SK-N-SH (cell line): ENCODE results near the gene TMEM221. TPM values are rescaled to one million over a fixed set of nuclear protein-coding genes. Genes with fewer than 3 reads are reported as not detected.

Source experiments
- CTCF ChIA-PET: fragments of 300-600, 350-600 bp; formaldehyde crosslinking; extraction: SDS; loops from one replicate; lab custom pipeline; 2021; lab: Yijun Ruan, JAX
- POLR2A ChIA-PET: fragments of 350-600 bp; sonication (Branson Sonifier 250); formaldehyde crosslinking; extraction: SDS; loops from one replicate; lab custom pipeline; 2020; ENCODE audit warnings: antibody characterized with exemption, inconsistent platforms; lab: Yijun Ruan, JAX
- DNase-seq: peaks from one replicate; pipeline ENCODE4 v3.0.0; 2012
- H2AFZ ChIP-seq: fragments of 200-600 bp; sonication (generic); 2 replicates; pipeline ENCODE4 v1.8.1; 2016; ENCODE audit warnings: antibody characterized with exemption, mild to moderate bottlenecking, low read depth
- H3F3A ChIP-seq: fragments of 200-600 bp; sonication (generic); replicated peaks from 2 replicates; pipeline ENCODE3; 2016; ENCODE audit warnings: antibody characterized with exemption, mild to moderate bottlenecking; ENCODE audit not compliant: insufficient read depth
- H3K27ac ChIP-seq, 2 experiments: fragments of 200-500 bp in 1 of 2; fragments of 200-600 bp in 1 of 2; sonication (Bioruptor generic) in 1 of 2; sonication (generic), shearing (Covaris generic) in 1 of 2; 2 replicates each; pipeline versions ENCODE4 v1.5.1 to v1.6.1; 2014 to 2016; ENCODE audit warnings: low read depth in 2 of 2, inconsistent platforms in 1 of 2, low read length in 1 of 2, mild to moderate bottlenecking in 1 of 2, mixed read lengths in 1 of 2
- H3K27me3 ChIP-seq: fragments of 200-600 bp; sonication (generic), shearing (Covaris generic); 2 replicates; pipeline ENCODE4 v1.6.1; 2016; ENCODE audit warnings: mixed run types; ENCODE audit not compliant: insufficient read depth
- H3K36me3 ChIP-seq, 2 experiments: fragments of 200-500 bp in 1 of 2; fragments of 200-600 bp in 1 of 2; sonication (Bioruptor generic) in 1 of 2; sonication (generic) in 1 of 2; replicated peaks in 1 of 2; 2 replicates each; pipeline versions ENCODE3 to v1.5.1; 2014 to 2016; ENCODE audit warnings: low read length in 1 of 2, mild to moderate bottlenecking in 1 of 2; ENCODE audit not compliant: insufficient read depth in 2 of 2, control insufficient read depth in 1 of 2
- H3K4me1 ChIP-seq, 2 experiments: fragments of 200-500 bp in 1 of 2; fragments of 200-600 bp in 1 of 2; sonication (Bioruptor generic) in 1 of 2; sonication (generic), shearing (Covaris generic) in 1 of 2; 2 replicates each; pipeline versions ENCODE4 v1.5.1 to v1.6.1; 2014 to 2016; ENCODE audit warnings: low read depth in 1 of 2, low read length in 1 of 2, mixed run types in 1 of 2; ENCODE audit not compliant: insufficient read depth in 2 of 2, control insufficient read depth in 1 of 2
- H3K4me2 ChIP-seq: fragments of 200-600 bp; sonication (generic), shearing (Covaris generic); 2 replicates; pipeline ENCODE4 v1.6.1; 2017; ENCODE audit warnings: mixed run types
- H3K4me3 ChIP-seq, 2 experiments: fragments of 200-500 bp in 1 of 2; fragments of 200-600 bp in 1 of 2; sonication (Bioruptor generic) in 1 of 2; sonication (generic), shearing (Covaris generic) in 1 of 2; 2 replicates each; pipeline versions ENCODE4 v1.5.1 to v1.8.1; 2014 to 2016; ENCODE audit warnings: low read depth in 2 of 2, inconsistent platforms in 1 of 2, low read length in 1 of 2, mild to moderate bottlenecking in 1 of 2, mixed read lengths in 1 of 2, moderate library complexity in 1 of 2
- H3K79me2 ChIP-seq: fragments of 200-600 bp; sonication (generic); 2 replicates; pipeline ENCODE4 v1.8.1; 2017; ENCODE audit warnings: mild to moderate bottlenecking; ENCODE audit not compliant: insufficient read depth
- H3K9ac ChIP-seq: fragments of 200-600 bp; sonication (generic); 2 replicates; pipeline ENCODE4 v1.6.1; 2017; ENCODE audit warnings: mixed run types
- H3K9me2 ChIP-seq: fragments of 200-600 bp; sonication (generic); 2 replicates; pipeline ENCODE4 v1.6.1; 2017; ENCODE audit warnings: mixed run types
- H3K9me3 ChIP-seq: fragments of 200-600 bp; sonication (generic); 2 replicates; pipeline ENCODE4 v1.6.1; 2017; ENCODE audit warnings: mixed run types, mild to moderate bottlenecking, moderate library complexity
- H4K20me1 ChIP-seq: fragments of 200-600 bp; sonication (generic); 2 replicates; pipeline ENCODE4 v1.6.1; 2017; ENCODE audit warnings: mild to moderate bottlenecking, mixed run types; ENCODE audit not compliant: insufficient read depth
- CTCF ChIP-seq: fragments of 200-600 bp; sonication (generic); IDR thresholded peaks from 2 replicates; pipeline ENCODE4 v1.6.1; 2017; ENCODE audit warnings: antibody characterized with exemption, mild to moderate bottlenecking, moderate library complexity
- EP300 ChIP-seq, 2 experiments: IDR thresholded peaks; 2 replicates each; pipeline versions ENCODE4 v1.4.0 to v1.6.1; 2012; ENCODE audit warnings: borderline replicate concordance in 1 of 2, low read depth in 1 of 2, low read length in 1 of 2
- EZH2phosphoT487 ChIP-seq: fragments of 200-600 bp; sonication (generic); IDR thresholded peaks from 2 replicates; pipeline ENCODE4 v1.6.1; 2017; ENCODE audit warnings: low read depth, mixed run types, mild to moderate bottlenecking, antibody characterized with exemption, moderate library complexity, borderline replicate concordance
- GABPA ChIP-seq: IDR thresholded peaks from 2 replicates; pipeline ENCODE4 v1.4.0; 2012; ENCODE audit warnings: low read depth, mild to moderate bottlenecking
- GATA2 ChIP-seq: sonication (generic); formaldehyde crosslinking; IDR thresholded peaks from 2 replicates; pipeline ENCODE4 v1.5.0; 2020; ENCODE audit warnings: mild to moderate bottlenecking, missing genetic modification reagents
- JUND ChIP-seq: IDR thresholded peaks from 2 replicates; pipeline ENCODE4 v1.4.0; 2012
- MAX ChIP-seq: IDR thresholded peaks from 2 replicates; pipeline ENCODE4 v1.4.0; 2012; ENCODE audit warnings: low read depth
- MEF2A ChIP-seq: IDR thresholded peaks from 2 replicates; pipeline ENCODE4 v1.4.0; 2012; ENCODE audit warnings: low read depth, borderline replicate concordance
- MXI1 ChIP-seq: IDR thresholded peaks from 2 replicates; pipeline ENCODE4 v1.6.1; 2012; ENCODE audit warnings: mild to moderate bottlenecking, low read depth, low read length, improper control_type of control experiment
- PBX3 ChIP-seq: IDR thresholded peaks from 2 replicates; pipeline ENCODE4; 2012
- RAD21 ChIP-seq: IDR thresholded peaks from 2 replicates; pipeline ENCODE4 v1.6.1; 2012; ENCODE audit warnings: mild to moderate bottlenecking, low read length
- RCOR1 ChIP-seq: fragments of 150-350 bp; IDR thresholded peaks from 2 replicates; pipeline ENCODE4 v1.6.1; 2017; ENCODE audit warnings: antibody characterized with exemption, low read length
- RFX5 ChIP-seq: IDR thresholded peaks from 2 replicates; pipeline ENCODE4 v1.6.1; 2012; ENCODE audit warnings: mild to moderate bottlenecking, improper control_type of control experiment, low read length
- RXRA ChIP-seq: IDR thresholded peaks from 2 replicates; pipeline ENCODE4 v1.4.0; 2012; ENCODE audit warnings: low read depth, mild to moderate bottlenecking, borderline replicate concordance
- SMC3 ChIP-seq: IDR thresholded peaks from 2 replicates; pipeline ENCODE4 v1.6.1; 2012; ENCODE audit warnings: low read depth, low read length, improper control_type of control experiment
- TAF1 ChIP-seq: IDR thresholded peaks from 2 replicates; pipeline ENCODE4 v1.6.1; 2012; ENCODE audit warnings: low read depth, mild to moderate bottlenecking, low read length, moderate library complexity, borderline replicate concordance
- USF2 ChIP-seq: fragments of 150-350 bp; IDR thresholded peaks from 2 replicates; pipeline ENCODE4 v1.6.1; 2017; ENCODE audit warnings: antibody characterized with exemption, low read length, low read depth, borderline replicate concordance
- YY1 ChIP-seq: IDR thresholded peaks from 2 replicates; pipeline ENCODE4 v1.4.0; 2012; ENCODE audit warnings: low read depth, mild to moderate bottlenecking
- WGBS: methylation state at CpG from one replicate; pipeline ENCODE4 v1.1.6; 2017; ENCODE audit warnings: low lambda C conversion rate; 5-methylcytosine and 5-hydroxymethylcytosine counted together
- polyA plus RNA-seq, 3 experiments: library from polyadenylated mRNA; depleted of rRNA; stranded (reverse); fragments of >200 nt; gene quantifications; 2 replicates each; pipeline ENCODE4 v1.2.3, GENCODE V29; 2012

The TMEM221 gene
- polyA plus RNA-seq, 1 of the 3 experiments (the other 2 are of a cell fraction), result 0.62 TPM

- WGBS, result 76% methylated on average over 7 of the region's 8 CpGs
- no peak overlapping the region for H3K4me3 ChIP-seq
- no peaks in the 10 kb centered on the region for H3K79me2 ChIP-seq
- CTCF ChIA-PET, result interaction anchor here (0.9 to 3.6 kb wide), 11 partner anchors 10 to 135 kb away, joined by 3 to 22 read pairs (median 4); partner anchors contain the start of gene CCDC194
- no peaks in the 10 kb centered on the region for H3F3A ChIP-seq
- H3K36me3 ChIP-seq, result no peaks in the 10 kb centered on the region
- peak; percentile 68 for DNase-seq
- POLR2A ChIA-PET, result no interaction called here
- TF ChIP-seq SMC3 (peak; percentile 15; the same call in 1 of the 2 replicates), CTCF (peak; percentile 49), YY1 (no peak), RAD21 (peak; percentile 67), MXI1 (no peak), RCOR1 (no peak)
- no peaks in the 10 kb centered on the region for H4K20me1 ChIP-seq
- no peaks in the 10 kb centered on the region for H3K27me3 ChIP-seq
- H2AFZ ChIP-seq, result no peak overlapping the region
- H3K27ac ChIP-seq, result no peak overlapping the region
- no peaks in the 10 kb centered on the region for H3K4me1 ChIP-seq
- no peak overlapping the region for H3K9ac ChIP-seq
- H3K4me2 ChIP-seq, result no peak overlapping the region
- no peaks in the 10 kb centered on the region for H3K9me2 ChIP-seq
- no peaks in the 10 kb centered on the region for H3K9me3 ChIP-seq
These were observed 7.0 kb downstream of the TMEM221 start for GRCh38 chr19:17441241-17442021.

GRCh38 chr19:17436874-17437267 is 11.6 kb downstream of the TMEM221 start:
- CTCF ChIA-PET, result interaction anchor here (0.8 to 1.5 kb wide), 4 partner anchors 12 to 137 kb away, joined by 3 to 6 read pairs (median 3); partner anchors contain the start of gene TMEM221
- WGBS, result 55% methylated on average over 7 of the region's 7 CpGs
- Histone ChIP-seq H3K9ac (no peak overlapping the region), H4K20me1 (no peaks in the 10 kb centered on the region), H3K4me3 (no peak overlapping the region), H2AFZ (no peak overlapping the region), H3K27me3 (no peaks in the 10 kb centered on the region), H3F3A (no peaks in the 10 kb centered on the region), H3K4me1 (no peaks in the 10 kb centered on the region), H3K79me2 (no peaks in the 10 kb centered on the region), H3K36me3 (no peaks in the 10 kb centered on the region), H3K9me2 (no peaks in the 10 kb centered on the region), H3K9me3 (no peaks in the 10 kb centered on the region), H3K4me2 (no peak overlapping the region), H3K27ac (no peak overlapping the region)
- no peak for DNase-seq
- no peak for TF ChIP-seq EP300 (IDR thresholded peaks at IDR 0.05; ENCODE audit: borderline replicate concordance in 1 of 2, low read depth in 1 of 2, low read length in 1 of 2)
- no peak for TF ChIP-seq MAX
- TF ChIP-seq CTCF, result no peak
- no peak for TF ChIP-seq RXRA
- TF ChIP-seq JUND, result no peak
- TF ChIP-seq GABPA, result no peak
- TF ChIP-seq MXI1, result no peak
- TF ChIP-seq RFX5, result no peak
- TF ChIP-seq TAF1, result no peak
- no peak for TF ChIP-seq USF2
- no peak for TF ChIP-seq MEF2A
- TF ChIP-seq EZH2phosphoT487, result no peak
- TF ChIP-seq GATA2 (CRISPR knock-in tag), result no peak
- TF ChIP-seq PBX3, result no peak
- POLR2A ChIA-PET, result interaction anchor here (1.1 kb wide), 1 partner anchor 17 kb away, joined by 4 read pairs; the partner anchor contains the start of gene MVB12A
